ENCODE results near the gene PGM5. TPM values are rescaled to one million over a fixed set of nuclear protein-coding genes. Genes with fewer than 3 reads are reported as not detected.

Gene PGM5
- total RNA-seq, 4 donors from 2014 or later = 153 to 289 (median 274) TPM

GRCh38 chr9:68495247-68495646, 138.8 kb downstream of the PGM5 start:
- H3K9me3 ChIP-seq = no peaks in the 10 kb centered on the region
- H3K4me1 ChIP-seq = peaks cover 6 to 8% of the 10 kb centered on the region in 2 donors
- H3K27me3 ChIP-seq = no peaks in the 10 kb centered on the region
- DNase-seq = no peak
- no peaks in the 10 kb centered on the region for H3K36me3 ChIP-seq
- intact Hi-C loops (cut with DNase I; ENCODE audit: low total_unique reads) = no loop called here
- TF ChIP-seq CTCF (IDR thresholded peaks at IDR 0.05) (no peak), POLR2A (IDR thresholded peaks at IDR 0.05) (no peak)
- H3K27ac ChIP-seq = peak overlapping the region; percentile 62 to 90
- no peak overlapping the region for H3K4me3 ChIP-seq

GRCh38 chr9:68496356-68496755, 139.9 kb downstream of the PGM5 start:
- intact Hi-C loops (cut with DNase I; ENCODE audit: low total_unique reads) = no loop called here
- peaks cover 6 to 8% of the 10 kb centered on the region in 2 donors for H3K4me1 ChIP-seq
- H3K27ac ChIP-seq = peak overlapping the region; percentile 84 to 90

GRCh38 chr9:68497629-68498028, 141.2 kb downstream of the PGM5 start:
- intact Hi-C loops (cut with DNase I; ENCODE audit: low total_unique reads) = no loop called here
- H3K4me1 ChIP-seq = peaks cover 8% of the 10 kb centered on the region in 2 donors
- peak overlapping the region; percentile 84 to 90 for H3K27ac ChIP-seq
- H3K27me3 ChIP-seq = no peaks in the 10 kb centered on the region
- TF ChIP-seq CTCF (IDR thresholded peaks at IDR 0.05) (no peak), POLR2A (IDR thresholded peaks at IDR 0.05) (no peak)
- no peak overlapping the region for H3K4me3 ChIP-seq
- no peaks in the 10 kb centered on the region for H3K9me3 ChIP-seq
- DNase-seq = no peak
- H3K36me3 ChIP-seq = no peaks in the 10 kb centered on the region

More at GRCh38 chr9:68496356-68496755, 139.9 kb downstream of the PGM5 start:
- Histone ChIP-seq H3K4me3 (no peak overlapping the region), H3K27me3 (no peaks in the 10 kb centered on the region), H3K9me3 (no peaks in the 10 kb centered on the region), H3K36me3 (no peaks in the 10 kb centered on the region)
- DNase-seq = no peak
- no peak for TF ChIP-seq POLR2A (IDR thresholded peaks at IDR 0.05)
- no peak for TF ChIP-seq CTCF (IDR thresholded peaks at IDR 0.05)

- H3K27me3 ChIP-seq = no peaks in the 10 kb centered on the region
- no peaks in the 10 kb centered on the region for H3K9me3 ChIP-seq
- H3K36me3 ChIP-seq = no peaks in the 10 kb centered on the region
- intact Hi-C loops (cut with DNase I; ENCODE audit: low total_unique reads) = no loop called here
- H3K4me3 ChIP-seq = no peak overlapping the region
- no peak for DNase-seq
- peak overlapping the region; percentile 84 to 90 for H3K27ac ChIP-seq
- H3K4me1 ChIP-seq = peaks cover 5 to 8% of the 10 kb centered on the region in 2 donors
- TF ChIP-seq POLR2A (IDR thresholded peaks at IDR 0.05) = no peak
- TF ChIP-seq CTCF (IDR thresholded peaks at IDR 0.05) = no peak
Observed at GRCh38 chr9:68498816-68499215, 142.4 kb downstream of the PGM5 start.

GRCh38 chr9:68500457-68501381, 144.3 kb downstream of the PGM5 start:
- TF ChIP-seq POLR2A (IDR thresholded peaks at IDR 0.05) (no peak), CTCF (IDR thresholded peaks at IDR 0.05) (no peak)
- intact Hi-C loops (cut with DNase I; ENCODE audit: low total_unique reads) = no loop called here
- peak in 1 of 2 donors; percentile 46 for DNase-seq
- Histone ChIP-seq H3K4me1 (peaks cover 2 to 8% of the 10 kb centered on the region in 2 donors), H3K27me3 (no peaks in the 10 kb centered on the region), H3K36me3 (no peaks in the 10 kb centered on the region), H3K9me3 (no peaks in the 10 kb centered on the region), H3K27ac (peak overlapping the region; percentile 84 to 90), H3K4me3 (no peak overlapping the region)

Data from uterus (tissue), 4 donors.